SK-N-SH (cell line): ENCODE measurements around the gene KRTAP5-8.

Experiments
- GABPA ChIP-seq: IDR thresholded peaks from 2 replicates; pipeline ENCODE4 v1.4.0; 2012; ENCODE audit warnings: low read depth, mild to moderate bottlenecking
- POLR2AphosphoS5 ChIP-seq: IDR thresholded peaks from 2 replicates; pipeline ENCODE4 v1.6.1; 2012; ENCODE audit warnings: low read depth, low read length
- SMC3 ChIP-seq: IDR thresholded peaks from 2 replicates; pipeline ENCODE4 v1.6.1; 2012; ENCODE audit warnings: low read depth, low read length, improper control_type of control experiment
- TEAD4 ChIP-seq: IDR thresholded peaks from 2 replicates; pipeline ENCODE4 v1.4.0; 2012; ENCODE audit warnings: mild to moderate bottlenecking, borderline replicate concordance; ENCODE audit not compliant: insufficient read depth
- TF ChIP-seq, protein P1 (sequence below): fragments of 200-600 bp; sonication (generic); IDR thresholded peaks from 2 replicates; pipeline ENCODE4 v1.6.1; 2017; ENCODE audit warnings: antibody characterized with exemption, mild to moderate bottlenecking, moderate library complexity

DNA sequence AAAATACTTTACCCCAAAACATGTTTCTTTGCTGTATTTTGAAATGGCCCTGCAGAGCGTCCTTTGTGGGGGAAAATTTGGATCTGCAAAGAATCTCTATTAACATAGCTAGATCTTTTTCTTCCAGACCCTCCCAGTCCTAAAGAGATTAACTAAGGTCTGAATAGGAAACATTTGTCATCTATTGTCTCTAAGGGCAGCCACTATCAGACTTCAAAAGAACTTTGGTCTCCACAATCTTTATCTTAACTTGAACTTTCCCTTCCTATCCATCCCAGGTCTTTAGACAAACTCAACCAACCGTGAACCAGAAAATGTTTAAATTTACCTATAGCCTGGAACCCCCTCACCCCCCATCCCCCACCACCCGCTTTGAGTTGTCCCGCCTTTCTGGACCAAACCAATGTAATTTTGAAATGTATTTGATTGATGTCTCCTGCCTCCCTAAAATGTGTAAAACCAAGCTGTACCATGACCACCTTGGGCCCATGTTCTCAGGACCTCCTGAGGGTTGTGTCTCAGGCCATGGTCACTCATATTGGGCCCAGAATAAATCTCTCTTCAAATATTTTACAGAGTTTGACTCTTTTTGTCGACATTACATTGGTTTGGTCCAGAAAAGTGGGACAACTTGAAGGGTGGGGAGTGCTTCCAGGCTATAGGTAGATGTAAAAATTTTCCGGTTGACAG lies 6.8 kb downstream of the KRTAP5-8 start:
- TF ChIP-seq TEAD4 (no peak), GABPA (no peak), POLR2AphosphoS5 (no peak), SMC3 (no peak)
- TF ChIP-seq, protein P1, sequence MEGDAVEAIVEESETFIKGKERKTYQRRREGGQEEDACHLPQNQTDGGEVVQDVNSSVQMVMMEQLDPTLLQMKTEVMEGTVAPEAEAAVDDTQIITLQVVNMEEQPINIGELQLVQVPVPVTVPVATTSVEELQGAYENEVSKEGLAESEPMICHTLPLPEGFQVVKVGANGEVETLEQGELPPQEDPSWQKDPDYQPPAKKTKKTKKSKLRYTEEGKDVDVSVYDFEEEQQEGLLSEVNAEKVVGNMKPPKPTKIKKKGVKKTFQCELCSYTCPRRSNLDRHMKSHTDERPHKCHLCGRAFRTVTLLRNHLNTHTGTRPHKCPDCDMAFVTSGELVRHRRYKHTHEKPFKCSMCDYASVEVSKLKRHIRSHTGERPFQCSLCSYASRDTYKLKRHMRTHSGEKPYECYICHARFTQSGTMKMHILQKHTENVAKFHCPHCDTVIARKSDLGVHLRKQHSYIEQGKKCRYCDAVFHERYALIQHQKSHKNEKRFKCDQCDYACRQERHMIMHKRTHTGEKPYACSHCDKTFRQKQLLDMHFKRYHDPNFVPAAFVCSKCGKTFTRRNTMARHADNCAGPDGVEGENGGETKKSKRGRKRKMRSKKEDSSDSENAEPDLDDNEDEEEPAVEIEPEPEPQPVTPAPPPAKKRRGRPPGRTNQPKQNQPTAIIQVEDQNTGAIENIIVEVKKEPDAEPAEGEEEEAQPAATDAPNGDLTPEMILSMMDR = no peak
